Measurements from ENCODE around the gene NDFIP2.

Gene NDFIP2

GRCh38 chr13:79480954-79481684 is at the start of gene NDFIP2:
Gene NDFIP2, plus strand, starts transcription at chr13:79481155. Its CDS starts 49 bp downstream, at chr13:79481204.
- peak; percentile 89 for DNase-seq

GRCh38 chr13:79432086-79432485 is 48.9 kb upstream of the NDFIP2 start:
- no peak for DNase-seq

- DNase-seq, result no peak
These were observed 48.0 kb upstream of the NDFIP2 start for GRCh38 chr13:79432992-79433391.

- DNase-seq, result no peak
These were observed 46.4 kb upstream of the NDFIP2 start for GRCh38 chr13:79434556-79434955.

GRCh38 chr13:79435561-79435990 is 45.4 kb upstream of the NDFIP2 start:
- no peak for DNase-seq

- no peak for DNase-seq
These were observed 41.7 kb upstream of the NDFIP2 start for GRCh38 chr13:79439275-79439674.

GRCh38 chr13:79440958-79441528 is 39.9 kb upstream of the NDFIP2 start:
- no peak for DNase-seq

GRCh38 chr13:79442221-79442620 is 38.7 kb upstream of the NDFIP2 start:
- no peak for DNase-seq

- DNase-seq, result no peak
These were observed 38.2 kb upstream of the NDFIP2 start for GRCh38 chr13:79442706-79443105.

- no peak for DNase-seq
These were observed 34.8 kb upstream of the NDFIP2 start for GRCh38 chr13:79445968-79446645.

GRCh38 chr13:79447141-79447540 is 33.8 kb upstream of the NDFIP2 start:
- no peak for DNase-seq

- no peak for DNase-seq
These were observed 33.2 kb upstream of the NDFIP2 start for GRCh38 chr13:79447741-79448140.

- no peak for DNase-seq
These were observed 32.5 kb upstream of the NDFIP2 start for GRCh38 chr13:79448413-79448812.

- no peak for DNase-seq
These were observed 30.8 kb upstream of the NDFIP2 start for GRCh38 chr13:79450110-79450509.

GRCh38 chr13:79451500-79451962 is 29.4 kb upstream of the NDFIP2 start:
- no peak for DNase-seq

- DNase-seq, result no peak
These were observed 28.6 kb upstream of the NDFIP2 start for GRCh38 chr13:79452239-79452913.

- no peak for DNase-seq
These were observed 25.6 kb upstream of the NDFIP2 start for GRCh38 chr13:79455331-79455730.

- no peak for DNase-seq
These were observed 24.9 kb upstream of the NDFIP2 start for GRCh38 chr13:79456051-79456450.

GRCh38 chr13:79456656-79457365 is 24.1 kb upstream of the NDFIP2 start:
- DNase-seq, result no peak

- no peak for DNase-seq
These were observed 23.6 kb upstream of the NDFIP2 start for GRCh38 chr13:79457390-79457789.

GRCh38 chr13:79457948-79458347 is 23.0 kb upstream of the NDFIP2 start:
- DNase-seq, result no peak

GRCh38 chr13:79458436-79458835 is 22.5 kb upstream of the NDFIP2 start:
- no peak for DNase-seq

GRCh38 chr13:79459906-79460305 is 21.0 kb upstream of the NDFIP2 start:
- DNase-seq, result no peak
